Measurements from ENCODE around the gene PPP6R3. TPM values are rescaled to one million over a fixed set of nuclear protein-coding genes. Genes with fewer than 3 reads are reported as not detected.

Gene PPP6R3
- total RNA-seq, 2 experiments from 2014 or later, result 95.4 to 103 TPM

DNA sequence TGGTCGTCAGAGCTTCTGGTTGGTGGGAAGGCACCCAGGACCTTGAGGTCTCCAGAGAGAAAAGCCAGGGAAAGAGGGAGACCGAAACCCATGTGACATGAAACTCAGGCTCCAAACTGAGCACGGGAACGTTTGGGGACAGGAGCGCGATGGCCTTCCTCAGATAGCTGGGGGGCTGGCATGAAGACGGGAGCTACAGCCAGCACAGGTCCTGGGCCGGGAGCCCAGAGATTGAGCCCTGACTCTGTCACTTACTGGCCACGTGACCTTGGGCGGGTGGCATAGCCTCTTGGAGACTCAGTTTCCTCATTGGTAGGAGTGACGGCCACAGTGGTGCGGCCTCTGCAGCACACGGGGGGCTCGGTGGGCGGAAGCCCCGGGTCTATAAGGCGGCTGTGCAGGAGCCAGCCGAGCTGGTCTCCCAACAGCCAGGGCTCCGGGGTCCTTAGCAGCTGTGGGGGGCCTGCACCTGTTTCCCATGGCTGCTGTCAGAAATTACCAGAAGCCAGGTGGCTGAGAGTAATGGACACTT is 36.4 kb upstream of the PPP6R3 start:
- peaks cover 6% of the 10 kb centered on the region for H3K9me3 Mint-ChIP-seq

DNA sequence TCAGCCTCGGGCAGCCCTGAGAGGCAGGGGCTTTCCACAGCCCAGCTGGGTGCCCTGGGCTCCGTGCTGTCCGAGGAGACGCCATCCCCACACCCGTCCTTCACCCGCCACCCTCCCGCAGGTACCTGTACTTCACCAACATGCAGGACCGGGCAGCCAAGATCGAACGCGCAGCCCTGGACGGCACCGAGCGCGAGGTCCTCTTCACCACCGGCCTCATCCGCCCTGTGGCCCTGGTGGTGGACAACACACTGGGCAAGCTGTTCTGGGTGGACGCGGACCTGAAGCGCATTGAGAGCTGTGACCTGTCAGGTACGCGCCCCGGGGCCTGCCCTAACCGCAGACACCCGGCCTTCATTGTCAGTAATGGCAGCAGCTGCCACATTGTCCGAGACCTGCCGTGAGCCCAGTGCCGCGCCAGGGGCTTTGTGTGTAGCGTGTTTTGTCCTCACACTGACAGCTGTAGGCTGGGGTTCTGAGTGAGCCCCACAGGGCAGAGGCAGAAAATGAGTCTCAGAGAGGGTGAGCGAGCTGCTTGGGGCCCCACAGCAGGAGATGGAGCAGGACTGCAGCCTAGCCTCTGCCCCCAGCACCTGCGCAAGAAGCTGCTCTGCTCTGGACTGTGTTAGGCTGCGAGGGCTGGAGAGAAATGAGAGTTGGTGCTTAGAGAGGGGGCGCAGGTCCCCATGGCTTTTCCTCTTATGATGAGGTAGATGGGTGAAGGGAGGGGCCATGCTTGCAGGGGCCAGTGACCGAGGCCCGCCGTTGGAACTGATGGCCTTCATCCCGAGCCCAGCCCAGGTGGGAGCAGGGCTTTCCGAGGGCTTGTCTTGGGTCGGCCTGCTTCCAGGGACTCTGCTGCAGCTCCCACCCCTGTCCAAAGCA is 35.3 kb upstream of the PPP6R3 start:
- no peak overlapping the region for H3K27ac Mint-ChIP-seq
- no peaks in the 10 kb centered on the region for H3K4me1 Mint-ChIP-seq (ENCODE audit: low read depth)
- TF ChIP-seq, protein P1, sequence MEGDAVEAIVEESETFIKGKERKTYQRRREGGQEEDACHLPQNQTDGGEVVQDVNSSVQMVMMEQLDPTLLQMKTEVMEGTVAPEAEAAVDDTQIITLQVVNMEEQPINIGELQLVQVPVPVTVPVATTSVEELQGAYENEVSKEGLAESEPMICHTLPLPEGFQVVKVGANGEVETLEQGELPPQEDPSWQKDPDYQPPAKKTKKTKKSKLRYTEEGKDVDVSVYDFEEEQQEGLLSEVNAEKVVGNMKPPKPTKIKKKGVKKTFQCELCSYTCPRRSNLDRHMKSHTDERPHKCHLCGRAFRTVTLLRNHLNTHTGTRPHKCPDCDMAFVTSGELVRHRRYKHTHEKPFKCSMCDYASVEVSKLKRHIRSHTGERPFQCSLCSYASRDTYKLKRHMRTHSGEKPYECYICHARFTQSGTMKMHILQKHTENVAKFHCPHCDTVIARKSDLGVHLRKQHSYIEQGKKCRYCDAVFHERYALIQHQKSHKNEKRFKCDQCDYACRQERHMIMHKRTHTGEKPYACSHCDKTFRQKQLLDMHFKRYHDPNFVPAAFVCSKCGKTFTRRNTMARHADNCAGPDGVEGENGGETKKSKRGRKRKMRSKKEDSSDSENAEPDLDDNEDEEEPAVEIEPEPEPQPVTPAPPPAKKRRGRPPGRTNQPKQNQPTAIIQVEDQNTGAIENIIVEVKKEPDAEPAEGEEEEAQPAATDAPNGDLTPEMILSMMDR (IDR thresholded peaks at IDR 0.05), result no peak
- intact Hi-C loops (cut with micrococcal nuclease), result no loop called here
- H3K4me3 Mint-ChIP-seq, result no peak overlapping the region
- H3K9me3 Mint-ChIP-seq, result peaks cover 14% of the 10 kb centered on the region
- H3K36me3 Mint-ChIP-seq (ENCODE audit: low read depth), result peaks cover 19% of the 10 kb centered on the region
- ATAC-seq, result no peak
- CTCF ChIA-PET, result interaction anchor here (0.8 kb wide), 1 partner anchor 168 kb away, joined by 3 read pairs; no protein-coding TSS in a partner anchor
- no peaks in the 10 kb centered on the region for H3K27me3 Mint-ChIP-seq
- DNase-seq, result no peak
- POLR2A ChIA-PET, result no interaction called here

More for the DNA sequence above, 36.4 kb upstream of the PPP6R3 start:
- Mint-ChIP-seq H3K4me1 (ENCODE audit: low read depth) (no peaks in the 10 kb centered on the region), H3K27me3 (no peaks in the 10 kb centered on the region), H3K27ac (no peak overlapping the region), H3K4me3 (no peak overlapping the region), H3K36me3 (ENCODE audit: low read depth) (peaks cover 11% of the 10 kb centered on the region)
- DNase-seq (no peak), ATAC-seq (no peak)
- CTCF ChIA-PET, result no interaction called here
- POLR2A ChIA-PET, result no interaction called here
- TF ChIP-seq, protein P1 (IDR thresholded peaks at IDR 0.05), result no peak
- intact Hi-C loops (cut with micrococcal nuclease), result no loop called here

DNA sequence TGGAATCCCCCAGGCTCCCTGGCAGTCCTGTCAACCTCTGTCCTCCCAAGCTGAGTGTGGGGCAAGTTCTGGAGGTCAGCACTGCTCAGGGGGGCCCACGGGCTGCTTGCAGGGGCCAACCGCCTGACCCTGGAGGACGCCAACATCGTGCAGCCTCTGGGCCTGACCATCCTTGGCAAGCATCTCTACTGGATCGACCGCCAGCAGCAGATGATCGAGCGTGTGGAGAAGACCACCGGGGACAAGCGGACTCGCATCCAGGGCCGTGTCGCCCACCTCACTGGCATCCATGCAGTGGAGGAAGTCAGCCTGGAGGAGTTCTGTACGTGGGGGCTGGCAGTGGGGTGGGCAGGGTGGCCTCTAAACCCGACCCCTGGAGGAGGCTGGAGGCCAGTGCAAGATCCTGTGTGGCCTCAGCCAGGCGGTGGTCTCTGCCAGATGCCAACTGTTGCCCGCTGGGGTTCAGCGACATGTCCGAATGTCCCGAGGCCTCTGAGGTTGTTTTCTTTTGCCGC is 34.6 kb upstream of the PPP6R3 start:
- H3K27ac Mint-ChIP-seq, result no peak overlapping the region
- POLR2A ChIA-PET, result no interaction called here
- peaks cover 19% of the 10 kb centered on the region for H3K9me3 Mint-ChIP-seq
- ATAC-seq, result no peak
- H3K36me3 Mint-ChIP-seq (ENCODE audit: low read depth), result peaks cover 25% of the 10 kb centered on the region
- no peak for DNase-seq
- no peak overlapping the region for H3K4me3 Mint-ChIP-seq
- CTCF ChIA-PET, result no interaction called here
- H3K4me1 Mint-ChIP-seq (ENCODE audit: low read depth), result no peaks in the 10 kb centered on the region
- intact Hi-C loops (cut with micrococcal nuclease), result no loop called here
- H3K27me3 Mint-ChIP-seq, result no peaks in the 10 kb centered on the region
- TF ChIP-seq, protein P1 (IDR thresholded peaks at IDR 0.05), result no peak

DNA sequence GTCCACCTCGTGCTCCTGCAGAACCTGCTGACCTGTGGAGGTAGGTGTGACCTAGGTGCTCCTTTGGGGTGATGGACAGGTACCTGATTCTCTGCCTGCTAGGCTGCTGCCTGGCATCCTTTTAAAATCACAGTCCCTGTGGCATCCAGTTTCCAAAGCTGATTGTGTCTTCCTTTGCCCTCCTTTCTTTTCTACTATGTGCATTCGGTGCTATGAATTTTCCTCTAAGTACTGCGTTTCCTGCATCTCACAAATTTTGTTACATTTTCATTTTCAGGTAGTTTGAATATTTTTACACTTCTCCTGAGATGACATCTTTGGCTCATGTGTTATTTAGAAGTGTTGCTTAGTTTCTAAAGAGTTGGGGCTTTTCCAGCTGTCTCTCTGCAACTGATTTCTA is 30.9 kb upstream of the PPP6R3 start:
- Mint-ChIP-seq H3K27ac (no peak overlapping the region), H3K4me1 (ENCODE audit: low read depth) (no peaks in the 10 kb centered on the region), H3K4me3 (no peak overlapping the region), H3K9me3 (peaks cover 19% of the 10 kb centered on the region), H3K36me3 (ENCODE audit: low read depth) (peaks cover 25% of the 10 kb centered on the region), H3K27me3 (no peaks in the 10 kb centered on the region)
- TF ChIP-seq, protein P1 (IDR thresholded peaks at IDR 0.05), result no peak
- DNase-seq, result no peak
- POLR2A ChIA-PET, result no interaction called here
- ATAC-seq, result no peak
- CTCF ChIA-PET, result no interaction called here
- intact Hi-C loops (cut with micrococcal nuclease), result no loop called here

DNA sequence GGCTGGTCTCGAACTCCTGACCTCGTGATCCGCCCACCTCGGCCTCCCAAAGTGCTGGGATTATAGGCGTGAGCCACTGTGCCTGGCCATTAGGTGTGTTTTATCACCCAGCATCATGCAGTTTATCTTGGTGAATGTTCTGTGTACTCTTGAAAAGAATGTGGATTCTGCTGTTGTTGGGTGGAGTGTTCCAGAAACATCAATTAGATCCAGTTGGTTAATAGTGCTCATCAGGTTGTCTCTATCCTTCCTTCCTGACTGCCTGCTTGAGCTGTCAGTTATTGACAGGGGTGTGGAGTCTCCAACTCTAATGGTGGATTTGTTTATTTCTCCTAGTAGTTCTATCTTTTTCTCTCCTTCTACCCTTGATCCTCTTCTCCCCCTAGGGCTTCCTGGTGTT is 30.2 kb upstream of the PPP6R3 start:
- H3K36me3 Mint-ChIP-seq (ENCODE audit: low read depth), result peaks cover 25% of the 10 kb centered on the region
- H3K27ac Mint-ChIP-seq, result no peak overlapping the region
- no peak for DNase-seq
- intact Hi-C loops (cut with micrococcal nuclease), result no loop called here
- H3K4me3 Mint-ChIP-seq, result no peak overlapping the region
- ATAC-seq, result no peak
- POLR2A ChIA-PET, result no interaction called here
- no peaks in the 10 kb centered on the region for H3K27me3 Mint-ChIP-seq
- TF ChIP-seq, protein P1 (IDR thresholded peaks at IDR 0.05), result no peak
- H3K9me3 Mint-ChIP-seq, result peaks cover 19% of the 10 kb centered on the region
- H3K4me1 Mint-ChIP-seq (ENCODE audit: low read depth), result no peaks in the 10 kb centered on the region
- CTCF ChIA-PET, result interaction anchor here (0.7 kb wide), 1 partner anchor 1485 kb away, joined by 4 read pairs; no protein-coding TSS in a partner anchor

All from activated CD8-positive, alpha-beta T cell treated with anti-CD3 and anti-CD28 coated beads for 36 hours (primary cell).